ENCODE measurements around the gene POMT2.
"Not testable (repeated sequence)": the region's sequence is repeated elsewhere in the genome, so short reads cannot be mapped to it uniquely, and the experiment has no call there.

The POMT2 gene

GRCh38 chr14:77320238-77320935, at the start of gene POMT2:
POMT2 (minus strand) TSS chr14:77320883; CDS start chr14:77320681, 202 bp downstream.
- DNase-seq = peak; percentile 78 to 81

- no peak for DNase-seq
These were observed 48.6 kb upstream of the POMT2 start for GRCh38 chr14:77369285-77369684.

GRCh38 chr14:77364146-77364545, 43.5 kb upstream of the POMT2 start:
- peak; percentile 12 to 29 for DNase-seq

GRCh38 chr14:77359626-77360025, 38.9 kb upstream of the POMT2 start:
- no peak for DNase-seq

GRCh38 chr14:77356899-77357298, 36.2 kb upstream of the POMT2 start:
- no peak for DNase-seq

GRCh38 chr14:77355811-77356210, 35.1 kb upstream of the POMT2 start:
- no peak for DNase-seq

GRCh38 chr14:77353469-77354141, 32.9 kb upstream of the POMT2 start:
- no peak for DNase-seq

GRCh38 chr14:77347751-77348150, 27.1 kb upstream of the POMT2 start:
- DNase-seq = peak; percentile 53 to 58

GRCh38 chr14:77346495-77346894, 25.8 kb upstream of the POMT2 start:
- DNase-seq = no peak

- DNase-seq = no peak
These were observed 23.8 kb upstream of the POMT2 start for GRCh38 chr14:77344377-77344996.

- no peak for DNase-seq
These were observed 23.0 kb upstream of the POMT2 start for GRCh38 chr14:77343662-77344061.

- no peak for DNase-seq
These were observed 22.2 kb upstream of the POMT2 start for GRCh38 chr14:77342726-77343397.

GRCh38 chr14:77340389-77340788, 19.7 kb upstream of the POMT2 start:
- no peak for DNase-seq

GRCh38 chr14:77339407-77339806, 18.7 kb upstream of the POMT2 start:
- DNase-seq = no peak

GRCh38 chr14:77338302-77338701, 17.6 kb upstream of the POMT2 start:
- DNase-seq = no peak

- no peak for DNase-seq
These were observed 17.2 kb upstream of the POMT2 start for GRCh38 chr14:77337880-77338279.

- DNase-seq = not testable (repeated sequence)
These were observed 16.6 kb upstream of the POMT2 start for GRCh38 chr14:77337255-77337654.

- no peak for DNase-seq
These were observed 14.9 kb upstream of the POMT2 start for GRCh38 chr14:77335576-77335975.

- no peak for DNase-seq
These were observed 9.2 kb upstream of the POMT2 start for GRCh38 chr14:77329872-77330271.

GRCh38 chr14:77327111-77327510, 6.4 kb upstream of the POMT2 start:
- DNase-seq = no peak

- no peak for DNase-seq
These were observed 5.0 kb upstream of the POMT2 start for GRCh38 chr14:77325746-77326094.

- no peak for DNase-seq
These were observed 4.4 kb upstream of the POMT2 start for GRCh38 chr14:77324816-77325745.

- no peak for DNase-seq
These were observed 3.6 kb upstream of the POMT2 start for GRCh38 chr14:77324289-77324688.
